GM18508 (cell line): ENCODE results near the gene KMT5B.

Experiments used
- ATAC-seq: cut with Tn5 transposase; IDR thresholded peaks from one replicate; pipeline ENCODE4 v1.9.1; 2021; ENCODE audit warnings: moderate number of reproducible peaks; ENCODE audit not compliant: insufficient read depth, unreplicated experiment

Gene KMT5B

DNA sequence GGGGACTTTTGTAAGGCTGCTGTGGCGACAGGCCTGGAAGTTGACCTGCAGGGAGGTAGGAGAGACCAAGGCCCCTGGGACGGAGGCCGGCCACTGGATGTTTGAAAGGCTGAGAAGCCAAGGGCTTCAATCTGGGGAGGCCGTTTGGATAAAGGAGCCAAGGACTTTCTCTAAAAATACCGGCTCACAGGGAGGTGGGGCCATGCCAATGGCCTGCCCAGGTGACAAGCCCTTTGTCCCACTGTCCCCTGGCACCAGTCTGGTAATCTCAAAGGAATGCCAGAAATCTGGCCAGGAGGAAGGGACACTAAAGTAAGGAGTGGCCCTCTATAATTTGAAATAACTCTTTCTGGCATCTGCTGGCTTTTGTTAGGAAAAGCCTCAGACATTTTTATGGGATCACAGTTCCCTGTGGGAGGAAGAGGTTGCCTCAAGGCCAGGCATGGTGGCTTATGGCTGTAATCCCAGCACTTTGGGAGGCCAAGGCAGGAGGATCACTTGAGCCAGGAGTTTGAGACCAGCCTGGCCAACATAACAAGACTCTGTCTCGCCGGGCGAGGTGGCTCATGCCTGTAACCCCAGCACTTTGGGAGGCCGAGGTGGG is 90.1 kb downstream of the KMT5B start:
- ATAC-seq = no peak

DNA sequence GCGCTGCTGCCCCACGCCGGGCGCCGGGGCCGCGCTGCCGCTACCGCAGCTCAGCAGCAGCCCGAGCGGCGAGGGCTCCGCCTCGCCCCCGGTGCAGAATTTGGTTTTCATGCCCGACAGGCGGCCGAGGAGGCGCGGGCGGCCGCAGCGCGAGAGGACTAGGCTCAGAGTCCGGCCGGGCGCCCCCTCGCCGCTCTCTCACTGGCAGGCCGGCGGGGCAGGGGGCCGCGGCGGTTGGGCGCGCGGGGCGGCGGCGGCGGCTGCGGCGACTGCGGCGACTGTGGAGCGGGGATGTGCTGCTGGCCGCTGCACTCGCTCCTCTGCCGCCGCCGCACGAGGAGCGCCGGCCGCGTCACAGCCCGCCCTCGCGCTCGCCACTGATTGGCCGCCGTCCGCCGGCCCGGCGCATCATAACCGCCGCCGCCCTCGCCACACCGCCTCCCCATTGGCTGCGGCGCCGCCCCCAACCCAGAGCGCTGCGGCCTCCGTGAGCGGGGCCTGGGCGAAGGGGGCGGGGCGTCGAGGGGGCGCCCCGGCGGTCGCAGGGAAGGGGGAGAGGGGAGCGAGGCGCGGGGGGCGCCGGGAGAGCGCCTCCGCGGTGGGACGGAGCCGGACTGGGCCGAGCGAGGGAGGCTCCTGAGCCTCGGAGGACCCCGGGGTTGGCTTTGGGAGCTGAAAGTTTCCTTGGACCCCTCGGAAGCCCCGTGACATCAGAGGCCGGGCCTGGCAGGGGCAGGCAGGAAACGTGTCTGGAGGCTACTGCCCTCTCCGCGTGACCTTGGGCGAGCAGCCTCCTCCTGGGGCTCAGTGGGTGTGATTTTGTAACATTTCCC is 91.8 kb downstream of the KMT5B start, which contains the start of gene CHKA:
CHKA (minus strand) TSS at position 322 of the 833 bp plus-strand sequence; CDS start at position 111, 211 bp downstream.
- ATAC-seq = no peak

GRCh38 chr11:68120273-68121066 is 92.6 kb downstream of the KMT5B start:
- no peak for ATAC-seq

GRCh38 chr11:68118706-68119448 is 94.2 kb downstream of the KMT5B start:
- ATAC-seq = no peak

DNA sequence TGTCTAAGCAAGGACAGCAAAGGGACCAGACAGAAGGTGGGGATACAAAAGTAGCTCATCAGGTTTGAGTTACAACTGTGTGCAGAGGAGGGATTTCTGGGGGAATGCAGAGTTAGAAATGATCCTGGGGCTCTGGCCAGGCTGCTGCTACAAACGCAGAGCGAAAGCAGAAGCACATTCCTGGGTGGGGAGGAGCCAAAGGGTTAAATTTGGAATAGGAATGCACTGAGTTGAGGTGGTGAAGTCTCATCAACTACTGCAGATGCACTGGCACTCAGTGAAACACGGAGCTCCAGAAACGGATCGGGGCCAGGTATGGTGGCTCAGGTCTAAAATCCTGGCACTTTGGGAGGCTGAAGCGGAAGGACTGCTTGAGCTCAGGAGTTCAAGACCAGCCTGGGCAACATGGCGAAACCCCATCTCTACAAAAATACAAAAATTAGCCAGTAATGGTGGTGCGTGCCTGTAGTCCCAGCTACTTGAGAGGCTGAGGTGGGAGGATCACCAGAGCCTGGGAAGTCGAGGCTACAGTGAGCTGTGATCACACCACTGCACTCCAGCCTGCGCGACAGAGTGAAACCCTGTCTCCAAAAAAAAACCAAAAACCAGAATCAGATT is 95.1 kb downstream of the KMT5B start:
- no peak for ATAC-seq

GRCh38 chr11:68116974-68117373 is 96.1 kb downstream of the KMT5B start:
- ATAC-seq = no peak

- no peak for ATAC-seq
Observed at GRCh38 chr11:68116126-68116525, 97.0 kb downstream of the KMT5B start.

DNA sequence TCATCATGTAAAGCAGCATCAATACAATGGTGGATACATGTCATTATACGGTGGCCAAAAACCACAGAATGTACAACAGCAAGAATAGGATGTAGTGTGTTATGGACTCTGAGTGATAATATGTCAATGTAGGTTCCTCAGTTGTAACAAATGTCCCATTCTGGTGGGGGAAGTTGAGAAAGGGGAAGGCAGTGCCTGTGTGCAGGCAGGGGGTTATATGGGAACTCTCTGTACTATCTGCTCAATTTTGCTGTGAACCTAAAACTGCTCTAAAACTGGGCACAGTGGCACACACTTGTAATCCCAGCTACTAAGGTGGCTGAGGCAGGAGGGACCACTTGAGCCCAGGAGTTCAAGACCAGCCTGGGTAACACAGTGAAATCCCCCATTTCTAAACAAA is 97.8 kb downstream of the KMT5B start:
- ATAC-seq = no peak

- no peak for ATAC-seq
Observed at GRCh38 chr11:68113986-68114385, 99.1 kb downstream of the KMT5B start.

- ATAC-seq = no peak
Observed at GRCh38 chr11:68107689-68108088, 105.4 kb downstream of the KMT5B start.

- no peak for ATAC-seq
Observed at GRCh38 chr11:68106165-68106940, 106.7 kb downstream of the KMT5B start.
